ENCODE measurements around the gene TNRC6A.
"Not testable (repeated sequence)": the region's sequence is repeated elsewhere in the genome, so short reads cannot be mapped to it uniquely, and the experiment has no call there.

The TNRC6A gene

GRCh38 chr16:24834459-24835335 lies 105.2 kb downstream of the TNRC6A start:
- peaks cover 0 to 24% (median 20%) of the 10 kb centered on the region in 5 donors for H3K4me1 ChIP-seq (ENCODE audit: control insufficient read depth in 5 of 5, insufficient read depth in 5 of 5, low read length in 5 of 5)
- H3K4me3 ChIP-seq (ENCODE audit: low read depth in 1 of 5, low read length in 5 of 5) = peak overlapping the region in 1 of 5 donors; percentile 6
- H3K27me3 ChIP-seq (ENCODE audit: control insufficient read depth in 5 of 5, insufficient read depth in 4 of 5, low read length in 5 of 5) = no peaks in the 10 kb centered on the region
- H3K9me3 ChIP-seq (ENCODE audit: control insufficient read depth in 5 of 5, low read length in 5 of 5) = peaks cover 0 to 2% (median 0%) of the 10 kb centered on the region in 5 donors
- H3K36me3 ChIP-seq (ENCODE audit: control insufficient read depth in 5 of 5, insufficient read depth in 5 of 5, low read length in 5 of 5) = peaks cover 0 to 8% (median 0%) of the 10 kb centered on the region in 5 donors
- H3K27ac ChIP-seq (ENCODE audit: low read depth, low read length) = no peak overlapping the region
- peak overlapping the region in 1 of 5 donors; percentile 2 for H3K9ac ChIP-seq (ENCODE audit: low read length in 5 of 5)

DNA sequence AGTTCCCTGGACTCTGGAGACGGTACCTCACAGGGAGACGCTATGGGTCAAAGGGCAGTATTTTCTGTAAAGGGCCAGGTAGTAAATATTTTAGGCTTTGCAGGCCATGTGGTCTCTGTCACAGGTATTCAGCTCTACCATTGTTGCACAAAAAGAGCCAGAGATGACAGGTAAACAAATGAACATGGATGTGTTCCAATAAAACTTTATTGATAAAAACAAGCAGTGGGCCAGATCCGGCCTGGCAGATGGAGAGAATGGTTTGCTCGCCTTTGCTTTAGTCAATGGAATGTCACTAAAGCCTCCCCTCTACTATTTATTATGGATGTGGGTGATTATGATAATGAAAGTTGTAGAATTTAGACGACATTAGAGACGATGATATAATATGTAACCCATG lies 107.4 kb downstream of the TNRC6A start:
- no peak overlapping the region for H3K27ac ChIP-seq (ENCODE audit: low read depth, low read length)
- no peak overlapping the region for H3K4me3 ChIP-seq (ENCODE audit: low read depth in 1 of 5, low read length in 5 of 5)
- no peaks in the 10 kb centered on the region for H3K27me3 ChIP-seq (ENCODE audit: control insufficient read depth in 5 of 5, insufficient read depth in 4 of 5, low read length in 5 of 5)
- peaks cover 0 to 8% (median 0%) of the 10 kb centered on the region in 5 donors for H3K36me3 ChIP-seq (ENCODE audit: control insufficient read depth in 5 of 5, insufficient read depth in 5 of 5, low read length in 5 of 5)
- no peak overlapping the region for H3K9ac ChIP-seq (ENCODE audit: low read length in 5 of 5)
- H3K9me3 ChIP-seq (ENCODE audit: control insufficient read depth in 5 of 5, low read length in 5 of 5) = peaks cover 0 to 2% (median 0%) of the 10 kb centered on the region in 5 donors
- H3K4me1 ChIP-seq (ENCODE audit: control insufficient read depth in 5 of 5, insufficient read depth in 5 of 5, low read length in 5 of 5) = peaks cover 0 to 24% (median 20%) of the 10 kb centered on the region in 5 donors

- Histone ChIP-seq H3K4me1 (ENCODE audit: control insufficient read depth in 5 of 5, insufficient read depth in 5 of 5, low read length in 5 of 5) (peaks cover 0 to 24% (median 20%) of the 10 kb centered on the region in 5 donors), H3K27ac (ENCODE audit: low read depth, low read length) (no peak overlapping the region), H3K9ac (ENCODE audit: low read length in 5 of 5) (no peak overlapping the region), H3K27me3 (ENCODE audit: control insufficient read depth in 5 of 5, insufficient read depth in 4 of 5, low read length in 5 of 5) (no peaks in the 10 kb centered on the region), H3K4me3 (ENCODE audit: low read depth in 1 of 5, low read length in 5 of 5) (no peak overlapping the region), H3K9me3 (ENCODE audit: control insufficient read depth in 5 of 5, low read length in 5 of 5) (peaks cover 0 to 2% (median 0%) of the 10 kb centered on the region in 5 donors), H3K36me3 (ENCODE audit: control insufficient read depth in 5 of 5, insufficient read depth in 5 of 5, low read length in 5 of 5) (no peaks in the 10 kb centered on the region)
These were observed 108.5 kb downstream of the TNRC6A start for GRCh38 chr16:24837969-24838368.

GRCh38 chr16:24838554-24839266 lies 109.3 kb downstream of the TNRC6A start:
- Histone ChIP-seq H3K9ac (ENCODE audit: low read length in 5 of 5) (peak overlapping the region in 1 of 5 donors; percentile 35), H3K9me3 (ENCODE audit: control insufficient read depth in 5 of 5, low read length in 5 of 5) (peaks cover 0 to 2% (median 0%) of the 10 kb centered on the region in 5 donors), H3K4me3 (ENCODE audit: low read depth in 1 of 5, low read length in 5 of 5) (peak overlapping the region in 3 of 5 donors; percentile 23 to 32 (median 24)), H3K27me3 (ENCODE audit: control insufficient read depth in 5 of 5, insufficient read depth in 4 of 5, low read length in 5 of 5) (no peaks in the 10 kb centered on the region), H3K4me1 (ENCODE audit: control insufficient read depth in 5 of 5, insufficient read depth in 5 of 5, low read length in 5 of 5) (peaks cover 0 to 24% (median 20%) of the 10 kb centered on the region in 5 donors), H3K36me3 (ENCODE audit: control insufficient read depth in 5 of 5, insufficient read depth in 5 of 5, low read length in 5 of 5) (no peaks in the 10 kb centered on the region), H3K27ac (ENCODE audit: low read depth, low read length) (no peak overlapping the region)

DNA sequence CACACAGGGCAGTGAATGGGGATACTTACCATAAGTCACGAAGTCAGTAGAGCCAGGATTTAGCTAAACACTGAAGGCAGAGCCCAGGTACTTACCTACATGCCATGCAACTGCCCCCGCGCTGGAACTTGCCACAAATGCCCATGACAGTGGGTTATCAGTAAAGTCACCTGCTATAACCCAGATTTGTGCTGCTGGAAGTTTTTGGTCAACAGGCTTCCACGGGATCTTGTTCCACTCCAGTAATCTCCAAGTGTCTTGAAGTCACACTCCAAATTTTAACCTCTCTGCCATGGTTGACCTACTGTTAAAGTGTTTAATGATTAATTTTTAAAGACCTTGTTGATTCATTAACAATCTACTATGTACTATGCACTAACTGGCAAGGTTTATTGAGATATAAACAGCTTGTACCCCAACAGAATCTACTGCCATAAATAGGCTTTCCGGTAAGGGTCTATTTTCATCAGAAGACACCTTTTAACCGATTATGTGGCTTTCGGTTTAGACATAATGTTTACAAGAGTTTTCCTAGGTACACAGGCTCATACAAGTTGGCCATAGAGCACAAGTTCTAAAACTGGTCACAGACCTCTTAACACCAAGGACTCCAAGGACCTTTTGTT lies 110.0 kb downstream of the TNRC6A start:
- Histone ChIP-seq H3K9ac (ENCODE audit: low read length in 5 of 5) (no peak overlapping the region), H3K27ac (ENCODE audit: low read depth, low read length) (no peak overlapping the region), H3K27me3 (ENCODE audit: control insufficient read depth in 5 of 5, insufficient read depth in 4 of 5, low read length in 5 of 5) (no peaks in the 10 kb centered on the region), H3K36me3 (ENCODE audit: control insufficient read depth in 5 of 5, insufficient read depth in 5 of 5, low read length in 5 of 5) (no peaks in the 10 kb centered on the region), H3K9me3 (ENCODE audit: control insufficient read depth in 5 of 5, low read length in 5 of 5) (peaks cover 0 to 2% (median 0%) of the 10 kb centered on the region in 5 donors), H3K4me3 (ENCODE audit: low read depth in 1 of 5, low read length in 5 of 5) (peak overlapping the region in 1 of 5 donors; percentile 32), H3K4me1 (ENCODE audit: control insufficient read depth in 5 of 5, insufficient read depth in 5 of 5, low read length in 5 of 5) (peaks cover 0 to 19% (median 15%) of the 10 kb centered on the region in 5 donors)

DNA sequence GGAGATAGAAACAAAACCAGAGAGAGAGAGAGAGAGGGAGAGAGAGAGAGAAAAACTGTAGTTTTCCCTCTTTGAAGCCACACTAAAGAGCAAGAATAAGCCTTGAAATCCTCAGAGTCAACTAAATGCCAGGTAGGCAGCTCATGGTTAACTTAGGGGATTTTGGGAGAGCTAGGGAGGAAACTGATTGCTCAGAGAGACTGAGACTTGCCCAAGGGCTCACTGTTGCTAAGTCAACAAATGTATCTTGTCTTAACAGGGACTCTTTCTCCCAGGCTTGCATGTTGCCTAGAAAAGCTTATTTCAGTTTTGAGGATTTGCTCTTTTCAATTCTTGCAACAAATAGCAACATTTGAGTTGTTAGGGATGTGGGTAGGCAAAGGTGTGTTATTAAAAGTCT lies 111.8 kb downstream of the TNRC6A start:
- Histone ChIP-seq H3K9me3 (ENCODE audit: control insufficient read depth in 5 of 5, low read length in 5 of 5) (peaks cover 0 to 2% (median 0%) of the 10 kb centered on the region in 5 donors), H3K4me1 (ENCODE audit: control insufficient read depth in 5 of 5, insufficient read depth in 5 of 5, low read length in 5 of 5) (peaks cover 0 to 13% (median 11%) of the 10 kb centered on the region in 5 donors), H3K36me3 (ENCODE audit: control insufficient read depth in 5 of 5, insufficient read depth in 5 of 5, low read length in 5 of 5) (no peaks in the 10 kb centered on the region), H3K4me3 (ENCODE audit: low read depth in 1 of 5, low read length in 5 of 5) (no peak overlapping the region), H3K9ac (ENCODE audit: low read length in 5 of 5) (no peak overlapping the region), H3K27me3 (ENCODE audit: control insufficient read depth in 5 of 5, insufficient read depth in 4 of 5, low read length in 5 of 5) (peaks cover 0 to 2% (median 0%) of the 10 kb centered on the region in 5 donors), H3K27ac (ENCODE audit: low read depth, low read length) (no peak overlapping the region)

GRCh38 chr16:24844101-24845030 lies 114.9 kb downstream of the TNRC6A start:
- H3K9me3 ChIP-seq (ENCODE audit: control insufficient read depth in 5 of 5, low read length in 5 of 5) = no peaks in the 10 kb centered on the region
- H3K27me3 ChIP-seq (ENCODE audit: control insufficient read depth in 5 of 5, insufficient read depth in 4 of 5, low read length in 5 of 5) = peaks cover 0 to 2% (median 0%) of the 10 kb centered on the region in 5 donors
- no peaks in the 10 kb centered on the region for H3K36me3 ChIP-seq (ENCODE audit: control insufficient read depth in 5 of 5, insufficient read depth in 5 of 5, low read length in 5 of 5)
- H3K4me1 ChIP-seq (ENCODE audit: control insufficient read depth in 5 of 5, insufficient read depth in 5 of 5, low read length in 5 of 5) = peaks cover 0 to 1% (median 0%) of the 10 kb centered on the region in 5 donors
- H3K4me3 ChIP-seq (ENCODE audit: low read depth in 1 of 5, low read length in 5 of 5) = no peak overlapping the region
- no peak overlapping the region for H3K9ac ChIP-seq (ENCODE audit: low read length in 5 of 5)
- no peak overlapping the region for H3K27ac ChIP-seq (ENCODE audit: low read depth, low read length)

DNA sequence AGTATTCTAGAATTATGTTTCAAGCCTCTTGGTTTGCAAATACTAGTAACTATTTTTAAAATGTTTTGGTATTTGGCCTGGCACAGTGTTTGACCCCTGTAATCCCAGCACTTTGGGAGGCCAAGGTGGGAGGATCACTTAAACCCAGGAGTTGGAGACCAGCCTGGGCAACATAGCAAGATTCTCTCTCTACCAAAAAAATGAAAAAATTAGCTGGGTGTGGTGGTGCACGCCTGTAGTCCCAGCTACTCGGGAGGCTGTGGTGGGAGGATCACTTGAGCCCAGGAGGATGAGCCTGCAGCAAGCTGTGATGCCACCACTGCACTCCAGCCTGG lies 115.5 kb downstream of the TNRC6A start:
- H3K4me3 ChIP-seq (ENCODE audit: low read depth in 1 of 5, low read length in 5 of 5); H3K9me3 ChIP-seq (ENCODE audit: control insufficient read depth in 5 of 5, low read length in 5 of 5); H3K4me1 ChIP-seq (ENCODE audit: control insufficient read depth in 5 of 5, insufficient read depth in 5 of 5, low read length in 5 of 5); H3K27ac ChIP-seq (ENCODE audit: low read depth, low read length); H3K36me3 ChIP-seq (ENCODE audit: control insufficient read depth in 5 of 5, insufficient read depth in 5 of 5, low read length in 5 of 5); H3K27me3 ChIP-seq (ENCODE audit: control insufficient read depth in 5 of 5, insufficient read depth in 4 of 5, low read length in 5 of 5); H3K9ac ChIP-seq (ENCODE audit: low read length in 5 of 5): not testable (repeated sequence)

Data from subcutaneous abdominal adipose tissue (tissue), 5 donors.